ENCODE results near the gene VPS45.
A peak's percentile ranks its signal among the peaks of the same experiment; 100 is the strongest.

DNA sequence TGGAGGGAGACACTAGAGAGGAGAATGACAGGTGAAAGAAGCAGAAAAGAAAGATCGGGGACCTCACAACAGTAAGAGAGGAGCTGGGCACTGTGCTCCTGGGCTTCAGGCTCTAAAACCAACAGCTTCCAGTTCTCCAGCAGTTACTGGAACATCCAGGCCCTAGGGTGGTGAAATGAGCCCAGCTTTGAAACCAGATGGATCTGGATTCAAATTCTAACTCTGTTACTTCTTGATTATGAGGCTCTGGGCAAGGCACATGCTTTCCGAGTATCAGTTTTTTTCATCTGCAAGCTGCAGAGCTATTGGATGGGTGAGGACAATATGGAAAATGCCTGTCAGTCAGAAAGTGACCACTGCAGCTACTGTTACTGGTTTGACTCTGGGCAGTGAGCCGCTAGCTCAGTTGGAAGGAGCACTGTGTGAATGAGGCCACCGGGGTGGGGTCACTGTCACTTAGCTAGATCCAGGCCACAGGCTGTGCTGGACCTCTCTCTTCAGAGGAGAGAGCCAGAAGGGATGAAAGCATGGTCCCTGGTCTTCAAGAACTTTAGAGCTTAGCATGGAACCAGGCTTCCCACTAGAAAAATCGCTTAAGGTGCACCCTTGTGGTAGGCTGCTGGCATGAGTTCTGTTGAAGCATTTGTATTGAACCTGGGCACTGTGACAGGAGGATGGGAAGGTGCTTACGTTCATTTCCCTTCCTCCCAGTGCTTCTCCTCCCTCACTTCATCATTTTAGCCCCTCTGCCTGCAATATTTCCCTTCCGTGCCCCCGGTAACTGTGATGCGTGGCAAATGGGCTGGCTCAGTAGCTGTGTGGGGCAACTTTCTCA, 94.4 kb downstream of the VPS45 start:
- TF ChIP-seq, protein P1, sequence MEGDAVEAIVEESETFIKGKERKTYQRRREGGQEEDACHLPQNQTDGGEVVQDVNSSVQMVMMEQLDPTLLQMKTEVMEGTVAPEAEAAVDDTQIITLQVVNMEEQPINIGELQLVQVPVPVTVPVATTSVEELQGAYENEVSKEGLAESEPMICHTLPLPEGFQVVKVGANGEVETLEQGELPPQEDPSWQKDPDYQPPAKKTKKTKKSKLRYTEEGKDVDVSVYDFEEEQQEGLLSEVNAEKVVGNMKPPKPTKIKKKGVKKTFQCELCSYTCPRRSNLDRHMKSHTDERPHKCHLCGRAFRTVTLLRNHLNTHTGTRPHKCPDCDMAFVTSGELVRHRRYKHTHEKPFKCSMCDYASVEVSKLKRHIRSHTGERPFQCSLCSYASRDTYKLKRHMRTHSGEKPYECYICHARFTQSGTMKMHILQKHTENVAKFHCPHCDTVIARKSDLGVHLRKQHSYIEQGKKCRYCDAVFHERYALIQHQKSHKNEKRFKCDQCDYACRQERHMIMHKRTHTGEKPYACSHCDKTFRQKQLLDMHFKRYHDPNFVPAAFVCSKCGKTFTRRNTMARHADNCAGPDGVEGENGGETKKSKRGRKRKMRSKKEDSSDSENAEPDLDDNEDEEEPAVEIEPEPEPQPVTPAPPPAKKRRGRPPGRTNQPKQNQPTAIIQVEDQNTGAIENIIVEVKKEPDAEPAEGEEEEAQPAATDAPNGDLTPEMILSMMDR (IDR thresholded peaks at IDR 0.05; ENCODE audit: borderline replicate concordance, extremely low read depth, low read length, poor library complexity, severe bottlenecking): peak; percentile 46
- no peak for TF ChIP-seq EZH2 (IDR thresholded peaks at IDR 0.05; ENCODE audit: borderline replicate concordance, low read depth, low read length, severe bottlenecking)
